Stimulated activated CD8-positive, alpha-beta memory T cell treated with anti-CD3 and anti-CD28 coated beads, Interleukin-2, amount 100 ng/mL, for 1 hour (primary cell): ENCODE measurements around the gene TRIM46.
A peak's percentile ranks its signal among the peaks of the same experiment; 100 is the strongest.
"Not testable (repeated sequence)": the region's sequence is repeated elsewhere in the genome, so short reads cannot be mapped to it uniquely, and the experiment has no call there.

ENCODE experiments used
- DNase-seq, 2 donors: peaks; one replicate each; pipeline ENCODE4 v3.0.0-alpha.2; 2020; ENCODE audit warnings: low read depth in 2 of 2

The TRIM46 gene

GRCh38 chr1:155137154-155137949 is 36.3 kb upstream of the TRIM46 start:
- no peak for DNase-seq

GRCh38 chr1:155139895-155140629 is 33.6 kb upstream of the TRIM46 start, which contains the start of gene DPM3:
Gene DPM3, minus strand, starts transcription at chr1:155140531. Its CDS starts 291 bp downstream, at chr1:155140240.
- peak; percentile 71 to 80 for DNase-seq

GRCh38 chr1:155140630-155140953 is 33.1 kb upstream of the TRIM46 start:
- no peak for DNase-seq

GRCh38 chr1:155141749-155142148 is 31.9 kb upstream of the TRIM46 start:
- DNase-seq = no peak

GRCh38 chr1:155145491-155145890 is 28.2 kb upstream of the TRIM46 start:
- no peak for DNase-seq

GRCh38 chr1:155155996-155156643 is 17.5 kb upstream of the TRIM46 start:
- DNase-seq = not testable (repeated sequence)

- no peak for DNase-seq
Observed at GRCh38 chr1:155158991-155159390, 14.7 kb upstream of the TRIM46 start.

GRCh38 chr1:155160128-155160527 is 13.5 kb upstream of the TRIM46 start:
- DNase-seq = no peak

- DNase-seq = not testable (repeated sequence)
Observed at GRCh38 chr1:155162631-155163030, 11.0 kb upstream of the TRIM46 start.

GRCh38 chr1:155163785-155164184 is 9.9 kb upstream of the TRIM46 start:
- not testable (repeated sequence) for DNase-seq

GRCh38 chr1:155164625-155165024 is 9.0 kb upstream of the TRIM46 start:
- not testable (repeated sequence) for DNase-seq

- no peak for DNase-seq
Observed at GRCh38 chr1:155166051-155166470, 7.6 kb upstream of the TRIM46 start.

- no peak for DNase-seq
Observed at GRCh38 chr1:155166471-155167165, 7.0 kb upstream of the TRIM46 start.

GRCh38 chr1:155167166-155168104 is 6.2 kb upstream of the TRIM46 start:
- DNase-seq = peak; percentile 70 to 74

- not testable (repeated sequence) for DNase-seq
Observed at GRCh38 chr1:155168105-155168445, 5.6 kb upstream of the TRIM46 start.

- DNase-seq = no peak
Observed at GRCh38 chr1:155168456-155169210, 5.0 kb upstream of the TRIM46 start.

- no peak for DNase-seq
Observed at GRCh38 chr1:155169541-155169940, 4.1 kb upstream of the TRIM46 start.

- DNase-seq = no peak
Observed at GRCh38 chr1:155170101-155170785, 3.4 kb upstream of the TRIM46 start.

GRCh38 chr1:155170806-155171205 is 2.8 kb upstream of the TRIM46 start:
- DNase-seq = no peak
